Vagina (tissue), 2 donors: ENCODE measurements around the gene ARGLU1. TPM values are rescaled to one million over a fixed set of nuclear protein-coding genes. Genes with fewer than 3 reads are reported as not detected.

ENCODE experiments used
- DNase-seq, 2 donors: peaks; one replicate each; pipeline ENCODE4 v3.0.0-alpha.2; 2017; ENCODE audit errors: extremely low spot score in 2 of 2
- H3K27ac ChIP-seq: fragments of 200-600 bp; sonication (generic); one replicate; pipeline ENCODE4 v1.5.1; 2019
- H3K27me3 ChIP-seq: fragments of 200-600 bp; sonication (generic); one replicate; pipeline ENCODE4 v1.5.1; 2019
- H3K36me3 ChIP-seq, 2 donors: fragments of 200-600 bp; sonication (generic); one replicate each; pipeline ENCODE4 v1.5.1; 2017 to 2019
- H3K4me1 ChIP-seq: fragments of 200-600 bp; sonication (generic); one replicate; pipeline ENCODE4 v1.5.1; 2019
- H3K4me3 ChIP-seq, 2 donors: fragments of 200-600 bp; sonication (generic); 1 replicate in 1 of 2; 2 replicates in 1 of 2; pipeline ENCODE4 v1.5.1; 2016 to 2019
- H3K9me3 ChIP-seq: fragments of 200-600 bp; sonication (generic); one replicate; pipeline ENCODE4 v1.5.1; 2019
- CTCF ChIP-seq, 3 experiments: fragments of 450-650 bp in 2 of 3; fragments of 200-600 bp in 1 of 3; sonication (generic) in 1 of 3; IDR thresholded peaks; one replicate each; pipeline ENCODE4 v1.5.1; 2017 to 2019; ENCODE audit warnings: antibody characterized with exemption in 3 of 3, mild to moderate bottlenecking in 2 of 3, moderate library complexity in 2 of 3
- POLR2A ChIP-seq, 2 donors: fragments of 450-650 bp; IDR thresholded peaks; one replicate each; pipeline ENCODE4 v1.6.1; 2017; ENCODE audit warnings: antibody characterized with exemption in 2 of 2, mild to moderate bottlenecking in 2 of 2, moderate library complexity in 2 of 2
- POLR2AphosphoS5 ChIP-seq, 2 donors: sonication (generic); formaldehyde crosslinking; IDR thresholded peaks; one replicate each; pipeline ENCODE4 v1.9.0; 2017; ENCODE audit warnings: antibody characterized with exemption in 2 of 2, mild to moderate bottlenecking in 2 of 2, low read depth in 1 of 2; ENCODE audit not compliant: insufficient read depth in 1 of 2
- intact Hi-C: fragments of 100-400 bp; cut with DNase I; formaldehyde crosslinking; loops from one replicate; pipeline ENCODE4 v1.15.1; 2023
- total RNA-seq: library from RNA; depleted of rRNA; stranded (reverse); fragments of >200 nt; gene quantifications from one replicate; pipeline ENCODE4 v1.2.3, GENCODE V29; 2016

Gene ARGLU1
- total RNA-seq, 1 donor from 2014 or later: 88.9 TPM

DNA sequence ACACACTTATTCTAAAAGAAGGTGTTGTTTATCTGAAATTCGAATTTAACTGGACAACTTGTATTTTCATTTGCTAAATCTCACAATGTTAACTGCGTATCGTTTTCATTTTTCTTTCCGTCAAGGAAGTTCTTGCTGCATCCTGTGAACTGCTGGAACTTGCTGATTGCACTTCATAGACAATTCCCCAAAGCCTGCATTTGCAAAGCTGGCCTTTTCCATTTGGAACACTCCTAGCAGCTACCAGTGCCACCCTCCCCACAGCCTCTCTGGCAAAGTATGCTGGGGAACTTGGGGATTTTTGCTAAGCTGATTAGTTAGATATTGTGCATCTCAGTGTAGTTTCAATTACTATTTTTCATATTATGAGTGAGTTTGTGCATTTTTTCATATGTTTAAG is 20.4 kb upstream of the ARGLU1 start:
- Histone ChIP-seq H3K9me3 (no peaks in the 10 kb centered on the region), H3K27ac (no peak overlapping the region), H3K27me3 (no peaks in the 10 kb centered on the region), H3K4me3 (no peak overlapping the region), H3K4me1 (no peaks in the 10 kb centered on the region), H3K36me3 (no peaks in the 10 kb centered on the region)
- DNase-seq: no peak
- intact Hi-C loops: no loop called here
- TF ChIP-seq CTCF (IDR thresholded peaks at IDR 0.05): no peak
- TF ChIP-seq POLR2AphosphoS5 (IDR thresholded peaks at IDR 0.05; ENCODE audit: insufficient read depth in 1 of 2, low read depth in 1 of 2): no peak
- TF ChIP-seq POLR2A (IDR thresholded peaks at IDR 0.05): no peak

- H3K4me3 ChIP-seq: no peak overlapping the region
- DNase-seq: no peak
- intact Hi-C loops: no loop called here
- H3K9me3 ChIP-seq: no peaks in the 10 kb centered on the region
- H3K4me1 ChIP-seq: no peaks in the 10 kb centered on the region
- no peak overlapping the region for H3K27ac ChIP-seq
- no peak for TF ChIP-seq POLR2A (IDR thresholded peaks at IDR 0.05)
- no peak for TF ChIP-seq POLR2AphosphoS5 (IDR thresholded peaks at IDR 0.05; ENCODE audit: insufficient read depth in 1 of 2, low read depth in 1 of 2)
- TF ChIP-seq CTCF (IDR thresholded peaks at IDR 0.05): no peak
- no peaks in the 10 kb centered on the region for H3K36me3 ChIP-seq
- H3K27me3 ChIP-seq: no peaks in the 10 kb centered on the region
These were observed 19.9 kb upstream of the ARGLU1 start for GRCh38 chr13:106587787-106588186.

DNA sequence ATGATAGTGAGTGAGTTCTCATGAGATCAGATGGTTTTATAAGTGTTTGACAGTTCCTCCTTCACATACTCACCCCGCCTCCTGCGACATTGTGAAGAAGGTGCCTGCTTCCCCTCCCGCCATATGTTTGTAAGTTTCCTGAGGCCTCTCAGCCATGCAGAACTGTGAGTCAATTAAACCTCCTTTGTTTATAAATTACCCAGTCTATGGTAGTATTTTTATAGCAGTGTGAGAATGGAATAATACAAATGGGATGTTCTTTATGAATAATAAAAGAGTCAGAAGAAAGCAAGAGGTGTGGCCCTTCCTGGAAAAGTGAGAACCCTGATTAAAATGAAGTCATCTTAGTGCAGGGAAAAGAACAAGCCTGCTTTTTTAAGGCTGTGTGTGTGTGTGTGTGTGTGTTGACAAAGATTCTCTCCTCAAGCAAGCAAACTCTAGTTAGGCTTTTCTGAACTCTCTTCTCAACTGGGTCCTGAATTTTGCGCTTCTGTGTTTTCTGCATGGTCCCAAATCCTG is 18.8 kb upstream of the ARGLU1 start:
- Histone ChIP-seq H3K4me1 (no peaks in the 10 kb centered on the region), H3K27me3 (no peaks in the 10 kb centered on the region), H3K36me3 (no peaks in the 10 kb centered on the region), H3K9me3 (no peaks in the 10 kb centered on the region), H3K27ac (no peak overlapping the region), H3K4me3 (no peak overlapping the region)
- no peak for TF ChIP-seq CTCF (IDR thresholded peaks at IDR 0.05)
- TF ChIP-seq POLR2AphosphoS5 (IDR thresholded peaks at IDR 0.05; ENCODE audit: insufficient read depth in 1 of 2, low read depth in 1 of 2): no peak
- TF ChIP-seq POLR2A (IDR thresholded peaks at IDR 0.05): no peak
- no peak for DNase-seq
- intact Hi-C loops: no loop called here

GRCh38 chr13:106581225-106581624 is 13.3 kb upstream of the ARGLU1 start:
- intact Hi-C loops: no loop called here
- no peaks in the 10 kb centered on the region for H3K4me1 ChIP-seq
- peaks cover 4% of the 10 kb centered on the region for H3K27me3 ChIP-seq
- H3K36me3 ChIP-seq: no peaks in the 10 kb centered on the region
- no peak for DNase-seq
- TF ChIP-seq CTCF (IDR thresholded peaks at IDR 0.05) (no peak), POLR2AphosphoS5 (IDR thresholded peaks at IDR 0.05; ENCODE audit: insufficient read depth in 1 of 2, low read depth in 1 of 2) (no peak), POLR2A (IDR thresholded peaks at IDR 0.05) (no peak)
- H3K9me3 ChIP-seq: no peaks in the 10 kb centered on the region
- H3K4me3 ChIP-seq: no peak overlapping the region
- H3K27ac ChIP-seq: no peak overlapping the region

DNA sequence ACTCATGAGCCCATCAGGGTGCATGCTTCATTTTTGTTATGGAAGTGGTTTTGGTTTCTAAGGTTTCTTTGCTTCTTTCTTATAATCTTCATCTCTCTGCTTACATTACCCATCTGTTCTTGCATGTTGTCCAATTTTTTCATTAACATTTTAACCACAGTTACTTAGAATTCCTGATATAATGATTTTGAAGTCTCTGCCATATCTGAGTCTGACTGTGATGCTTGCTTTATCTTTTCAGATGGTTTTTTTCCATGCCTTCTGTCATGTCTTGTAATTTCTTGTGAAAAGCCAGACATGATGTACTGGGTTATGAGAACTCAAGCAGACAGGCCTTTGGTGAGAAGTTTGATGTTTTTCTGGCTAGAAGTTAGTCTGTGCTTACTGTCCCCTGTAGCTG is 8.0 kb upstream of the ARGLU1 start:
- intact Hi-C loops: no loop called here
- H3K36me3 ChIP-seq: no peaks in the 10 kb centered on the region
- TF ChIP-seq POLR2A (IDR thresholded peaks at IDR 0.05): no peak
- no peak for TF ChIP-seq POLR2AphosphoS5 (IDR thresholded peaks at IDR 0.05; ENCODE audit: insufficient read depth in 1 of 2, low read depth in 1 of 2)
- no peak for TF ChIP-seq CTCF (IDR thresholded peaks at IDR 0.05)
- no peaks in the 10 kb centered on the region for H3K9me3 ChIP-seq
- no peak overlapping the region for H3K27ac ChIP-seq
- peaks cover 4% of the 10 kb centered on the region for H3K27me3 ChIP-seq
- H3K4me3 ChIP-seq: peak overlapping the region in 1 of 2 donors; percentile 5
- H3K4me1 ChIP-seq: peaks cover 10% of the 10 kb centered on the region
- DNase-seq: no peak
